ENCODE data around the gene SOX10. TPM values are rescaled to one million over a fixed set of nuclear protein-coding genes. Genes with fewer than 3 reads are reported as not detected.

The SOX10 gene
- total RNA-seq, result 0.07 TPM in 1 of 2 replicates, not detected in the other

GRCh38 chr22:37983860-37984791 is at the start of gene SOX10:
TSS of gene SOX10 (minus strand) at chr22:37984555. CDS start at chr22:37983784, 771 bp downstream.

GRCh38 chr22:37953437-37954179 is 30.7 kb downstream of the SOX10 start, which contains the start of the genes C22orf23 and POLR2F:
TSS of gene C22orf23 (minus strand) at chr22:37953601. CDS start at chr22:37953149, 452 bp downstream.
TSS of gene POLR2F (plus strand) at chr22:37953699. CDS start at chr22:37953788, 89 bp downstream.

Other genes with a start within 250 kb of the SOX10 start
- gene GCAT, start 176.6 kb downstream of the SOX10 start, total RNA-seq, result 20.2 and 33.1 TPM in 2 replicates
- 0.07 TPM in 1 of 2 replicates, not detected in the other for gene GALR3, start 161.2 kb downstream of the SOX10 start, total RNA-seq
- gene ANKRD54, start 140.2 kb downstream of the SOX10 start, total RNA-seq, result 19.4 and 26.2 TPM in 2 replicates
- 343 and 385 TPM in 2 replicates for gene EIF3L, start 135.1 kb downstream of the SOX10 start, total RNA-seq
- gene MICALL1, start 78.3 kb downstream of the SOX10 start, total RNA-seq, result 20.3 and 36.5 TPM in 2 replicates
- gene C22orf23, start 31.0 kb downstream of the SOX10 start, total RNA-seq, result 0.26 TPM in 1 of 2 replicates, not detected in the other
- gene POLR2F, start 30.9 kb downstream of the SOX10 start, total RNA-seq, result 39.0 and 39.6 TPM in 2 replicates
- 10.4 and 16.7 TPM in 2 replicates for gene PICK1, start 72.8 kb upstream of the SOX10 start, total RNA-seq
- gene SLC16A8, start 99.6 kb upstream of the SOX10 start, total RNA-seq, result 0.33 and 0.53 TPM in 2 replicates
- 0.39 and 0.69 TPM in 2 replicates for gene BAIAP2L2, start 126.1 kb upstream of the SOX10 start, total RNA-seq
- gene PLA2G6, start 197.3 kb upstream of the SOX10 start, total RNA-seq, result 18.1 and 19.7 TPM in 2 replicates
- gene MAFF, start 217.4 kb upstream of the SOX10 start, total RNA-seq, result 33.8 and 42.3 TPM in 2 replicates